Measurements from ENCODE around the gene TXK. TPM values are rescaled to one million over a fixed set of nuclear protein-coding genes. Genes with fewer than 3 reads are reported as not detected.

The TXK gene
- total RNA-seq, 4 donors from 2014 or later, result 1.5 to 9.9 (median 3.2) TPM

DNA sequence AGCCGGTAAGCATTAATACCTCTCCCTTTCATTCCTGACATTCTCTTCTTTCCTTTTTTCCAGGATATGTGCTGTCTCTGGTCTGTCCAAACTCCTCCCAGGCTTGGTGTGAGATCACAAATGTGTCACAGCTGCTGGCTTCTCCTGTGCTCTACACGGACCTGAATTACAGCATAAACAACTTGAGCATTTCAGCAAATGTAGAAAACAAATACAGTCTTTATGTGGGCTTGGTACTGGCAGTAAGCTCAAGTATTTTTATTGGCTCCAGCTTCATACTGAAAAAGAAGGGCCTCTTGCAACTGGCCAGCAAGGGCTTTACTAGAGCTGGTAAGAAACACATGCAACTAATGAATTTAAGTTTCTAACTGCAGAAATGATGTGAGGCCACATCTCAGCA lies 109.0 kb downstream of the TXK start:
- TF ChIP-seq, protein P1, sequence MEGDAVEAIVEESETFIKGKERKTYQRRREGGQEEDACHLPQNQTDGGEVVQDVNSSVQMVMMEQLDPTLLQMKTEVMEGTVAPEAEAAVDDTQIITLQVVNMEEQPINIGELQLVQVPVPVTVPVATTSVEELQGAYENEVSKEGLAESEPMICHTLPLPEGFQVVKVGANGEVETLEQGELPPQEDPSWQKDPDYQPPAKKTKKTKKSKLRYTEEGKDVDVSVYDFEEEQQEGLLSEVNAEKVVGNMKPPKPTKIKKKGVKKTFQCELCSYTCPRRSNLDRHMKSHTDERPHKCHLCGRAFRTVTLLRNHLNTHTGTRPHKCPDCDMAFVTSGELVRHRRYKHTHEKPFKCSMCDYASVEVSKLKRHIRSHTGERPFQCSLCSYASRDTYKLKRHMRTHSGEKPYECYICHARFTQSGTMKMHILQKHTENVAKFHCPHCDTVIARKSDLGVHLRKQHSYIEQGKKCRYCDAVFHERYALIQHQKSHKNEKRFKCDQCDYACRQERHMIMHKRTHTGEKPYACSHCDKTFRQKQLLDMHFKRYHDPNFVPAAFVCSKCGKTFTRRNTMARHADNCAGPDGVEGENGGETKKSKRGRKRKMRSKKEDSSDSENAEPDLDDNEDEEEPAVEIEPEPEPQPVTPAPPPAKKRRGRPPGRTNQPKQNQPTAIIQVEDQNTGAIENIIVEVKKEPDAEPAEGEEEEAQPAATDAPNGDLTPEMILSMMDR (IDR thresholded peaks at IDR 0.05; ENCODE audit: low read depth), result no peak

DNA sequence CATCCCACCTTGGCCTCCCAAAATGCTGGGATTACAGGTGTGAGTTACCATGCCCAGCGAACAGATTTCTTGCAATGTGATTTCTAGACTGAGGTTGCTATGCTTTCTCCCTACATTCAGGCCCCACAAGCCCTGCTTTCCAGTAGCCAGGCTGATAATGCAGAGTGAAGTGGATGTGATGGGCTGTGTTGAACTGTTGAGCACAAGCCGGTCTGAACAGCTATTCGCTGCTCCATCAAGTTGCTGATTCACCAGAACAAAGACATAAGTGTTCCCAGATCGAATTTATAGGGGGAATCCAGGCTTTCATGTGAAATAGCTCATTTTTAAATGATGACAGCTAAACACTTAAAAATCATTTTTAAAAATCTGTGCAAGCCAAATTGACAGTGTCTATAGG lies 109.5 kb downstream of the TXK start:
- TF ChIP-seq, protein P1 (IDR thresholded peaks at IDR 0.05; ENCODE audit: low read depth), result no peak

DNA sequence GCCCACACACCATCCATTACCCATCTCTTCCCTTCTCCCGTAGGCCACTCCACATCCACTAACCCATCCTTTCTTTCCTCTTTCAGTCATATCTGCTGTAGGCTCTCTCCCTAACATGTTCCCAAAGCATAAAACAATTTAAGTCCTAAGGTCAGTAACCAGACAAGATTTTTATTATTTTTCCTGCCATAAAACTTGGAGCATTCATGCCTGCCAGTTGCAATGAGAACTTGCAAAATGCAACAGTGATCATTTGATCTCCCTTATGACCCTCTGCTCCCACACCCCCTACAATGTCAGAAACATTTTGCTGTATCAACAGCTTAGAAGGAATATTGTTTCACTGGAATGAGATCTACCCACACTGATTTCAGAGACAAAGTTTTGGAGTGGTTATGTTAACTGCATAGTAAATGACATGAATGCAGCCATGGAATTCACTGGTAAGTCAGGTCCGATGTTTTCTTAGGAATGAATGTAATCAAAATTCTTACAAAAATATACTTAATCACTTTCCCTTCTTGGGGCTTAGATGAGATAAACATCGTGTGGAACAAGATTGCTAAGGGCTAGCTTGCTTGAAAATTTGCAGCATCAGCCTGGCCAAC lies 111.8 kb downstream of the TXK start:
- TF ChIP-seq, protein P1 (IDR thresholded peaks at IDR 0.05; ENCODE audit: low read depth), result no peak

DNA sequence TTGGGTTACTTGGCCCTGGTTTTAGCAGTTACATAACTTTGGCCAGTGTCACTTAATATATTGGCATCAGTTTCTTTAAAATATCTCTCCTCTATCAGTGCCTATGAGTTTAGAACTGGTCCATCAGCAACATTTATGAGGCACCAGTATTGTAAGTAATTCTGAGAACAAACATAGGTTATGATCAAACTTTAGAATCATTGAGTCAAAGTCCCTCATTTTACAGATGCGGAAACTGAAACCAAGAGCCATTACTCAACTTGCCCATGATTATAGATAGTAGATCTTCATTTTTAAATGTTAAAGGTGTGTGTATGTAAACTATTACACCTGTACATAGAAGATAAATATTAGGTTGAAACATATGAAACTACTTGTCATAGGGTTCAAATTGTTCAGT lies 113.0 kb downstream of the TXK start:
- TF ChIP-seq, protein P1 (IDR thresholded peaks at IDR 0.05; ENCODE audit: low read depth), result no peak

DNA sequence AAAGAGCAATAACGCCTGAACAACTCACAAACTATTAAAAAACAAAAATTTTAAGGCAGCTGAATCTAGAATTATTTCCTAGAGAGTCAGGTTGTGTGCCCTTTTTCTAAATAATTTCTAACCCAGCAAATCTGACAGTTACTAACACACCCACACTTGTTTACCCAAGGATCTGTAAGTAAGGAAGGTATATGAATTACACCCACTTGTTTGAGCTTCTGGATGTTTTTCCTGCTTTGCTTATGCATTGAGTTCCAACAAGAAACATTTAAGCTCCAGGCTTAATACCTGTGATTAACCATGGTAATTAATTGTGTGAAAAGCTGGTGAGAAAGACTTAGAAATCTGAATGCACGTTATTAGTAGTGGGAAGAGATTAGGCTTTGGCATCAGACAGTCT lies 115.9 kb downstream of the TXK start:
- TF ChIP-seq, protein P1 (IDR thresholded peaks at IDR 0.05; ENCODE audit: low read depth), result no peak

DNA sequence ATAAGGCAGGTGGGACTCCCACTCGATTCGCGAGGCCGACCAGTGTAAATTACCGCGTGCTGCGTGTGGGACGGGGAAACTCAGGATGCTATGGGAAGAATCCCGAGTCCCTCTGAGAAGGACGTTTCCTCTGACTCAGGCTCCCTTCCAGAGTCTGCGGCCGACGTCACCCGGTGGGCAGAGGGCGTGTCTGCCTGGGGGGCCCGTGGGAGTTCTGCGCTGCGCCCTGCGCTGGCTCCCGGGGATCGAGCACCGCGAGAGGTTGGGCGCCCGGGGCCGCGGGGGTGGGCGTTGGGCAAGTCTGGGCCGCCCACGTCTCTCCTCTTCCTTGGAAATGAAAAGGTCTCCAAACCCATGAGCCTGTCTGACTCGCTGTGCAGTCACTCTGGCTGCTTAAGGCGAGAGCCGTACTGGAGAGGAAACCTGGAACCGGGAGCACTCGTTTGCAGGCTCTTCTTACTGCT lies 116.9 kb downstream of the TXK start:
- TF ChIP-seq, protein P1 (IDR thresholded peaks at IDR 0.05; ENCODE audit: low read depth), result no peak

Small RNA genes within 50 kb of the gene (small RNA-seq; reads per million reads assigned to genes)
- 0.49 reads per million for gene RF00019
- gene RF00026, result not detected
- gene RNU6-838P, result not detected

Other genes starting within 250 kb of the TXK start
- 10 to 100 TPM; 10.4 to 17.7 (median 12.0) TPM for gene NFXL1, start 219.7 kb downstream of the TXK start, total RNA-seq
- 1 to 10 TPM in 2 of 4 donors, under 1 TPM in 2; 0.16 to 7.0 (median 2.8) TPM for gene CNGA1, start 117.6 kb downstream of the TXK start, total RNA-seq
- 1 to 10 TPM in 1 of 4 donors, under 1 TPM in 2, not detected in 1; 0.22 to 2.0 (median 0.33) TPM for gene NIPAL1, start 117.5 kb downstream of the TXK start, total RNA-seq
- gene TEC, start 135.6 kb upstream of the TXK start, total RNA-seq, result 1 to 10 TPM; 1.9 to 8.5 (median 5.3) TPM
- gene SLAIN2, start 207.3 kb upstream of the TXK start, total RNA-seq, result 10 to 100 TPM; 32.6 to 75.7 (median 59.4) TPM